ENCODE data around the gene PICK1.

PICK1 gene

GRCh38 chr22:38124236-38124974, 67.2 kb downstream of the PICK1 start:
- ChIA-PET CTCF (interaction anchor here (0.6 to 3.9 kb wide), 4 partner anchors 10 to 61 kb away, joined by 3 to 29 read pairs (median 4); no protein-coding TSS in a partner anchor), POLR2A (no interaction called here)
- Histone ChIP-seq H3K4me1 (ENCODE audit: control insufficient read depth, insufficient read depth, low read length) (no peaks in the 10 kb centered on the region), H3K36me3 (ENCODE audit: control insufficient read depth in 2 of 2, insufficient read depth in 1 of 2, low read length in 2 of 2) (peaks cover 0 to 19% of the 10 kb centered on the region in 2 experiments; a peak in 1 of 3 replicates), H3K27ac (ENCODE audit: extremely low read depth, low read depth, low read length) (no peak overlapping the region), H3K9me3 (ENCODE audit: control insufficient read depth, insufficient read depth, low read depth, low read length) (no peaks in the 10 kb centered on the region), H3K4me3 (ENCODE audit: low read depth, low read length) (no peak overlapping the region)
- no peak for TF ChIP-seq TRIM28 (IDR thresholded peaks at IDR 0.05; ENCODE audit: borderline replicate concordance, low read length)
- TF ChIP-seq ZSCAN30 (tag by site-specific recombination; IDR thresholded peaks at IDR 0.05): no peak
- TF ChIP-seq ZNF692 (tag by site-specific recombination; IDR thresholded peaks at IDR 0.05): no peak
- no peak for TF ChIP-seq GLI2 (tag by site-specific recombination; IDR thresholded peaks at IDR 0.05; ENCODE audit: borderline replicate concordance, low read depth)
- peak; percentile 43; the same call in 1 of the 2 replicates for TF ChIP-seq KLF17 (tag by site-specific recombination; IDR thresholded peaks at IDR 0.05)
- no peak for TF ChIP-seq BCL11B (tag by site-specific recombination; IDR thresholded peaks at IDR 0.05; ENCODE audit: low read depth)

DNA sequence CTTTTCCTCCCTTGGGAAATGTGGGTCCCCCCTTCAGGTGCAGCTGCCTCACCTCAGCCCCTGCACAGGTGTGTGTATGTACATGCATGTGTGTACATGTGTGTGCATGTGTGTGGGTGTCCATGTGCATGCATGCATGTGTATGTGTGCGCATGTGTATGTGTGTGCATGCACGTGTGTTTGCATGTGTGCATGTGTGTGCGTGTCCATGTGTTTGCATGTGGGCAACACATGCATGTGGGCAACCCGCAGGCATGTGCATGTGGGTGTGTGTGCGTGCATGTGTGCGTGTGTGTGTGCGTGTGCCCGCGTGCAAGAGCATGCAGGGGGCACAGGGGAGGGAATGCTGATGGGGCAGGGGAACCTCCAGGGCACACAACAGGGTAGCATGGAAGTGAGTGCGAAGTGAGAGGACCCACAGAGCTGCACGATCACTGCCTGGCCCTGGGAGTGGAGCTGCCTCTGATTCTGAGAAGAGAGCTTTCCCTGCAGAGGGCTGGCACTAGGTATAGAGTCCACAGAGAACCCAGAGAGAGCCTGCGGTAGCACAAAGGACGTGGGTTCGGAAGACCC, 67.9 kb downstream of the PICK1 start:
- H3K4me1 ChIP-seq (ENCODE audit: control insufficient read depth, insufficient read depth, low read length): no peaks in the 10 kb centered on the region
- no peak overlapping the region for H3K4me3 ChIP-seq (ENCODE audit: low read depth, low read length)
- TF ChIP-seq ZNF624 (tag by site-specific recombination; IDR thresholded peaks at IDR 0.05): no peak
- no peak for TF ChIP-seq ZNF146 (tag by site-specific recombination; IDR thresholded peaks at IDR 0.05)
- TF ChIP-seq INSM2 (tag by site-specific recombination; IDR thresholded peaks at IDR 0.05): no peak
- TF ChIP-seq ZNF23 (tag by site-specific recombination; IDR thresholded peaks at IDR 0.05; ENCODE audit: borderline replicate concordance): no peak
- peak; percentile 57 for TF ChIP-seq ZSCAN4 (tag by site-specific recombination; IDR thresholded peaks at IDR 0.05)
- no peak overlapping the region for H3K27ac ChIP-seq (ENCODE audit: extremely low read depth, low read depth, low read length)
- H3K36me3 ChIP-seq (ENCODE audit: control insufficient read depth in 2 of 2, insufficient read depth in 1 of 2, low read length in 2 of 2): peaks cover 0 to 21% of the 10 kb centered on the region in 2 experiments; a peak in 2 of 3 replicates
- no peaks in the 10 kb centered on the region for H3K9me3 ChIP-seq (ENCODE audit: control insufficient read depth, insufficient read depth, low read depth, low read length)
- POLR2A ChIA-PET: no interaction called here
- CTCF ChIA-PET: interaction anchor here (0.6 to 3.9 kb wide), 4 partner anchors 9 to 217 kb away, joined by 3 to 29 read pairs (median 6); no protein-coding TSS in a partner anchor
